SK-N-SH (cell line): ENCODE data around the gene DLEU7.

Experiments
- CTCF ChIP-seq: fragments of 200-600 bp; sonication (generic); IDR thresholded peaks from 2 replicates; pipeline ENCODE4 v1.6.1; 2017; ENCODE audit warnings: antibody characterized with exemption, mild to moderate bottlenecking, moderate library complexity
- EZH2phosphoT487 ChIP-seq: fragments of 200-600 bp; sonication (generic); IDR thresholded peaks from 2 replicates; pipeline ENCODE4 v1.6.1; 2017; ENCODE audit warnings: low read depth, mixed run types, mild to moderate bottlenecking, antibody characterized with exemption, moderate library complexity, borderline replicate concordance
- GABPA ChIP-seq: IDR thresholded peaks from 2 replicates; pipeline ENCODE4 v1.4.0; 2012; ENCODE audit warnings: low read depth, mild to moderate bottlenecking
- USF1 ChIP-seq: IDR thresholded peaks from 2 replicates; pipeline ENCODE4 v1.4.0; 2012; ENCODE audit warnings: low read depth, borderline replicate concordance

- TF ChIP-seq CTCF: no peak
- no peak for TF ChIP-seq EZH2phosphoT487
- TF ChIP-seq USF1: no peak
- no peak for TF ChIP-seq GABPA
Observed at GRCh38 chr13:50780201-50781015, 63.1 kb downstream of the DLEU7 start.
